NB4 (cell line): Measurements from ENCODE around the gene EEPD1.

Source experiments
- CTCF ChIP-seq: IDR thresholded peaks from one replicate; pipeline ENCODE4 v1.5.1; 2012; ENCODE audit warnings: low read depth, low read length
- MAX ChIP-seq: IDR thresholded peaks from 2 replicates; pipeline ENCODE4 v1.6.1; 2011; ENCODE audit warnings: low read depth, low read length
- POLR2A ChIP-seq: IDR thresholded peaks from 2 replicates; pipeline ENCODE4 v1.6.1; 2011; ENCODE audit warnings: mild to moderate bottlenecking; ENCODE audit not compliant: insufficient read length; ENCODE audit errors: extremely low read depth

GRCh38 chr7:36305226-36305625 is 152.2 kb downstream of the EEPD1 start:
- TF ChIP-seq CTCF (no peak), POLR2A (no peak), MAX (no peak)
